Stomach smooth muscle (tissue), 2 donors: ENCODE data around the gene RPL22L1.
"Not testable (repeated sequence)": the region's sequence is repeated elsewhere in the genome, so short reads cannot be mapped to it uniquely, and the experiment has no call there.

Experiments used
- H3K27ac ChIP-seq: one replicate; pipeline ENCODE4 v1.7.0; 2013; ENCODE audit warnings: mild to moderate bottlenecking, low read length, inconsistent platforms
- H3K27me3 ChIP-seq, 2 donors: one replicate each; pipeline ENCODE4 v1.7.0; 2013; ENCODE audit warnings: low read length in 2 of 2; ENCODE audit not compliant: insufficient read depth in 2 of 2, control insufficient read depth in 1 of 2
- H3K36me3 ChIP-seq, 2 donors: one replicate each; pipeline ENCODE4 v1.7.0; 2013; ENCODE audit warnings: low read length in 2 of 2; ENCODE audit not compliant: control insufficient read depth in 2 of 2, insufficient read depth in 2 of 2
- H3K4me1 ChIP-seq: one replicate; pipeline ENCODE4 v1.7.0; 2013; ENCODE audit warnings: low read length; ENCODE audit not compliant: control insufficient read depth, insufficient read depth
- H3K4me3 ChIP-seq, 2 donors: one replicate each; pipeline ENCODE4 v1.7.0; 2013; ENCODE audit warnings: low read length in 2 of 2
- H3K9ac ChIP-seq, 2 donors: one replicate each; pipeline ENCODE4 v1.7.0; 2013; ENCODE audit warnings: low read length in 2 of 2, mild to moderate bottlenecking in 1 of 2
- H3K9me3 ChIP-seq, 2 donors: one replicate each; pipeline ENCODE4 v1.7.0; 2013; ENCODE audit warnings: low read length in 2 of 2; ENCODE audit not compliant: control insufficient read depth in 2 of 2
- donor health status: healthy.
- donor health status: Pancreatic carcinoma.

RPL22L1 gene

DNA sequence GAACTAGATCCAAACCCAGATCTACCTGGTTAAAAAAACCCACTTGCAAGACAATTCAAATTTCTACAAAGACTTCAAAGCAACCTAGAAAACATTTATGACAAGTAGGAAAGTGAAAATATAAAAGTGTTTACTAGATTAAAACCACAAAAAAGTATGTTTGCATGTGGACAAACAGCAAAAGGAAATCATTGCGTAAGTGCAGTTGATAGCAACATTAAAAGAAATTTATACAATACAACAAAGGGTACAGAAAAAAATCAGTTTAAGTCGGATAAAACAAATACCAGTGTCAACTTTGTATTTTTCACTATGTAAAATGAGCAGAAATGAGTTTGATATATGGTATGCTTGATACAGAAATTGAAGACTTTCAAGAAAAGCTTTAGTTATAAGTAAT is 35.9 kb upstream of the RPL22L1 start:
- Histone ChIP-seq H3K36me3 (no peaks in the 10 kb centered on the region), H3K27me3 (no peaks in the 10 kb centered on the region), H3K4me1 (peaks cover 6% of the 10 kb centered on the region), H3K9me3 (peaks cover 0 to 18% of the 10 kb centered on the region in 2 donors), H3K27ac (no peak overlapping the region), H3K9ac (no peak overlapping the region), H3K4me3 (no peak overlapping the region)

DNA sequence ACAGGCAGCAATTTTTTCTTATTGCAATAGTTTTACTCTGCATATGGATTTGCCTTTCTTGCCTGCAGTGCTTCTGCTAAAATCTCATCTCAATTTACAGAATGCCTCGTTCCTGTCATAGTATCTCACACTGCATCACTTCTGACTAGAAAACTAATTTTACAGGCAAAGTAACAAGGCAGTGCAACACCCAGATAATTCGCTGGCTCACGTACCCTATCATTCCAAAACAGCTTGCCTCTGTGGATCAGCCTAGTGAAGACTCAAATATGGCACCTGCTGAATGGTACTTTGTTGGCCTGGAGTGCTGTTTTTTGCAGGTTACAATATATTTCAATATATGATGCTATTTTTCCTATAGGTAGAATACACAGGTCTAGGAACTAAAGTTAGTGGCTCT is 33.1 kb upstream of the RPL22L1 start:
- no peak overlapping the region for H3K9ac ChIP-seq
- no peaks in the 10 kb centered on the region for H3K36me3 ChIP-seq
- H3K4me3 ChIP-seq, result no peak overlapping the region
- H3K27ac ChIP-seq, result no peak overlapping the region
- H3K4me1 ChIP-seq, result peaks cover 6% of the 10 kb centered on the region
- H3K9me3 ChIP-seq, result no peaks in the 10 kb centered on the region
- H3K27me3 ChIP-seq, result no peaks in the 10 kb centered on the region

DNA sequence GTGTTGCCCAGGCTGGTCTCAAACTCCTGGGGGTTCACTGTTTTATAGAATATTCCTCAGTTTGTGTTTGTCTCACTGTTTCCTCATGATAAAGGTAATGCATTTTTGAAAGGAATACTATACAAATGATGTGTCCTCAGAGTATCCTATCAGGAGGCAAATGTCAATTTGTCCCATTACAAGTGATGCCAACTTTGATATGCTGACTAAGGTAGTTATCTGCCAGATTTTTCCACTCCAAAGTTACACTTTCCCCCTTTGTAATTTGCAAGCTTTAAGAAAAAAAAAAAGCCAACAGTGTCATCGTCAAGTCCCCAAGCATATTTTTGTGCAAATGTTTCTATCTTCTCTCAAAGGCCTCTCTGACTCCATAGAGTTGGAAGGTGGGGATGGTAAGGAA is 29.5 kb upstream of the RPL22L1 start:
- H3K4me3 ChIP-seq, result no peak overlapping the region
- H3K9me3 ChIP-seq, result no peaks in the 10 kb centered on the region
- H3K27ac ChIP-seq, result no peak overlapping the region
- H3K4me1 ChIP-seq, result no peaks in the 10 kb centered on the region
- H3K27me3 ChIP-seq, result no peaks in the 10 kb centered on the region
- H3K9ac ChIP-seq, result no peak overlapping the region
- H3K36me3 ChIP-seq, result no peaks in the 10 kb centered on the region

DNA sequence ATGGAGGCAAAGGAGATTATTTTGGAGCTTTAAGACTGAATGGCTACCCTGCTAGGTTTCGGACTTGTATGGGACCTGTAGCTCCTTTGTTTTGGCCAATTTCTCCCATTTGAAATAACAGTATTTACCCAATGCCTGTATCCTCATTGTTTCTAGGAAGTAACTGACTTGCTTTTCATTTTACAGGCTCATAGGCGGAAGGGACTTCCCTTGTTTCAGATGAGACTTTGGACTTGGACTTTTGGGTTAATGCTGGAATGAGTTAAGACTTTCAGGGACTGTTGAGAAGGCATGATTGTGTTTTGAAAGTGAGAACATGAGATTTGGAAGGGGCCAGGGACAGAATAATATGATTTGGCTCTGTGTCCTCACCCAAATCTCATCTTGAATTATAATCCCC is 28.0 kb upstream of the RPL22L1 start:
- H3K9ac ChIP-seq, result no peak overlapping the region
- no peak overlapping the region for H3K4me3 ChIP-seq
- H3K9me3 ChIP-seq, result no peaks in the 10 kb centered on the region
- no peaks in the 10 kb centered on the region for H3K27me3 ChIP-seq
- no peak overlapping the region for H3K27ac ChIP-seq
- no peaks in the 10 kb centered on the region for H3K4me1 ChIP-seq
- no peaks in the 10 kb centered on the region for H3K36me3 ChIP-seq

DNA sequence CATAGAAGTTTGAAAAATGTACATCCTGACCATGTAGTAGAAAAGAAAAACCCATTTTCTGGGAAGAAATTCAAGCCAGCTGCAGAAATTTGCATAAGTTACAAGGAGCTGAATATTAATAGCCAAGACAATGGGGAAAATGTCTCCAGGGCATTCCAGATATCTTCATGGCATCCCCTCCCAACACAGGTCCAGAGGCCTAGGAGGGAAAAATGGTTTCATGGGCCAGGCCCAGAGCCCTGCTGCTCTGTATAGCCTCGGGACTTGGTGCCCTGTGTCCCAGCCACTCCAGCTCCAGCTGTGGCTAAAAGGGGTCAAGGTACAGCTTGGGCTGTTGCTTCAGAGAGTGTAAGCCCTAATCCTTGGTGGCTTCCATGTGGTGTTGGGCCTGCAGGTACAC is 27.2 kb upstream of the RPL22L1 start:
- not testable (repeated sequence) for H3K9me3 ChIP-seq, H3K9ac ChIP-seq, H3K36me3 ChIP-seq, H3K4me3 ChIP-seq, H3K27ac ChIP-seq, H3K4me1 ChIP-seq, H3K27me3 ChIP-seq

DNA sequence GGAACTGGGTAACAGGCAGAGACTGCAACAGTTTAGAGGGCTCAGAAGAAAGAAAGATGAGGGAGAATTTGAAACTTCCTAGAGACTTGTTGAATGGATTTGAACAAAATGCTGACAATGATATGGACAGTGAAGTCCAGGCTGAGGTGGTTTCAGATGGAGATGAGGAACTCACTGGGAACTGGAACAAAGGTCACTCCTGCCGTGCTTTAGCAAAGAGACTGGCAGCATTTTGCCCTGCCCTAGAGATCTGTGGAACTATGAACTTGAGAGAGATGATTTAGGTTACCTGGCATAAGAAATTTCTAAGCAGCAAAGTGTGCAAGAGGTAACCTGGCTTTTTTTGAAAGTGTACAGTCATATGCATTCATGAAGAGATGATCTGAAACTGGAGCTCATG is 26.8 kb upstream of the RPL22L1 start:
- no peak overlapping the region for H3K4me3 ChIP-seq
- H3K27ac ChIP-seq, result no peak overlapping the region
- H3K4me1 ChIP-seq, result no peaks in the 10 kb centered on the region
- H3K27me3 ChIP-seq, result no peaks in the 10 kb centered on the region
- no peaks in the 10 kb centered on the region for H3K9me3 ChIP-seq
- H3K9ac ChIP-seq, result no peak overlapping the region
- no peaks in the 10 kb centered on the region for H3K36me3 ChIP-seq

DNA sequence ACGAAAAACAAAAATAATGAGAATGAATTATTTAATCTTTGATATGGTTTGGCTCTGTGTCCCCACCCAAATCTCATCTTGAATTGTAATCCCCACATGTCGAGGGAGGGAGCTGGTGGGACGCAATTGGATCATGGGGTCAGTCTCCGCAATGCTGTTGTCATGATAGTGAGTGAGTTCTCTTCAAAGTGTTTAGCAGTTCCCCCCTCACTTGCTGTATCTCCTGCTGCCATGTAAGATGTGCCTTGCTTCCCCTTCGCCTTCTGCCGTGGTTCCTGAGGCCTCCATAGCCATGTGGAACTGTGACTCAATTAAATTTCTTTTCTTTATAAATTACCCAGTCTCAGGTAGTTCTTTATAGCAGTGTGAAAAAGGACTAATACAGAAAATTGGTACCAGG is 26.3 kb upstream of the RPL22L1 start:
- not testable (repeated sequence) for H3K36me3 ChIP-seq, H3K27me3 ChIP-seq, H3K9ac ChIP-seq, H3K27ac ChIP-seq, H3K9me3 ChIP-seq, H3K4me1 ChIP-seq, H3K4me3 ChIP-seq

DNA sequence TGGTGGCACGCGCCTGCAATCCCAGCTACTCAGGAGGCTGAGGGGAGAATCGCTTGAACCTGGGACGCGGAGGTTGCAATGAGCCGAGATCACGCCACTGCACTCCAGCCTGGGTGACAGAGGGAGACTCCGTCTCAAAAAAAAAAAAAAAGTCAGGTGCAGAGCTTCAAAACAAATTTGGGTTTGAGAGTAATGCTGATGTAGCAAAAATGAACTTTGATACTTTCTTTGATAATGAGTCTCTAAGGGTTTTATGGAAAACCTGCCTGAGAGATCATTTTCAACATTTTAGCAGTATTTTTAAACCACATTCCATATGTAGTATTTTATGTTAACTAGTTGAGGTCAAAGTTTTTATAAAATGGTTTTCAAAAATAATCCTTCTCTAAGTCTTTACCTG is 23.9 kb upstream of the RPL22L1 start:
- Histone ChIP-seq H3K9me3 (no peaks in the 10 kb centered on the region), H3K36me3 (no peaks in the 10 kb centered on the region), H3K27me3 (no peaks in the 10 kb centered on the region), H3K4me3 (no peak overlapping the region), H3K27ac (no peak overlapping the region), H3K4me1 (no peaks in the 10 kb centered on the region), H3K9ac (no peak overlapping the region)

DNA sequence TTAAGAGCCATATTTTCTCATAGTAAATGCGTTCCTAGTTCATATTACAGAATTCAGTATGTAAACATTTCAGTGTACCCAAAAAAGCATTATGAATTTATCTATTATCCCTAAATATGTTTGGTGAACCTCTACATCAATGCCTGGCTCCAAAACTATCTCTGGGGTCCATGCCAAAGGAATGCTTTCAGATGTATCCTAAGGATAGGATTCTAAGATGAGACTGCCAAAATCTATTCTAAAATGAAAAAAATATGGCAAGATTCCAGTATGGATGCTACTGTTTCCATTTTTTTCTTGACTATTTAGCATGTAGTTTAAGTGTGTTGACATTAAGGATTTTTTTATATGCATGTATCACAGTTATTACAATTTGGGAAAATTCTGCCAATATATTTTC is 19.6 kb upstream of the RPL22L1 start:
- no peaks in the 10 kb centered on the region for H3K4me1 ChIP-seq
- no peak overlapping the region for H3K9ac ChIP-seq
- no peaks in the 10 kb centered on the region for H3K36me3 ChIP-seq
- no peak overlapping the region for H3K4me3 ChIP-seq
- no peak overlapping the region for H3K27ac ChIP-seq
- no peaks in the 10 kb centered on the region for H3K9me3 ChIP-seq
- no peaks in the 10 kb centered on the region for H3K27me3 ChIP-seq

DNA sequence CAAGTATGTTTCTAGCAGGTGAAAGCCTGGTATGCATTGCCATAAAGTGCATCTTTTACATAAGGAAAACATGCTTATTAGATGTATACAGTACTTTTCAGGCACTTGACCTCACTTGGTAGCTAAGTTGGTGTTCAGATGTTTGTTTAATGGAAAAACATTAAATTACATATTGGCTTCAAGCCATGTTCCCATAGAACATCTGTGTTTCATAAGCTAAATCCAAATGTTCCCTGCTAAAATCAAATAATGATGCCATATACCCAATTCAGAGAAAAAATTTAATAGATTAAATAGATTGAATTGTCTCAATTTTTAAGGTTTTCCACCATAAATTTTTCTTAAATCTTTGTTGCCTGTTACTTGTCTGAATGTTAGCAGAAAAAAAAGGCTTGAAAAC is 19.1 kb upstream of the RPL22L1 start:
- no peak overlapping the region for H3K27ac ChIP-seq
- no peak overlapping the region for H3K4me3 ChIP-seq
- H3K27me3 ChIP-seq, result no peaks in the 10 kb centered on the region
- no peak overlapping the region for H3K9ac ChIP-seq
- H3K9me3 ChIP-seq, result no peaks in the 10 kb centered on the region
- H3K36me3 ChIP-seq, result no peaks in the 10 kb centered on the region
- no peaks in the 10 kb centered on the region for H3K4me1 ChIP-seq

DNA sequence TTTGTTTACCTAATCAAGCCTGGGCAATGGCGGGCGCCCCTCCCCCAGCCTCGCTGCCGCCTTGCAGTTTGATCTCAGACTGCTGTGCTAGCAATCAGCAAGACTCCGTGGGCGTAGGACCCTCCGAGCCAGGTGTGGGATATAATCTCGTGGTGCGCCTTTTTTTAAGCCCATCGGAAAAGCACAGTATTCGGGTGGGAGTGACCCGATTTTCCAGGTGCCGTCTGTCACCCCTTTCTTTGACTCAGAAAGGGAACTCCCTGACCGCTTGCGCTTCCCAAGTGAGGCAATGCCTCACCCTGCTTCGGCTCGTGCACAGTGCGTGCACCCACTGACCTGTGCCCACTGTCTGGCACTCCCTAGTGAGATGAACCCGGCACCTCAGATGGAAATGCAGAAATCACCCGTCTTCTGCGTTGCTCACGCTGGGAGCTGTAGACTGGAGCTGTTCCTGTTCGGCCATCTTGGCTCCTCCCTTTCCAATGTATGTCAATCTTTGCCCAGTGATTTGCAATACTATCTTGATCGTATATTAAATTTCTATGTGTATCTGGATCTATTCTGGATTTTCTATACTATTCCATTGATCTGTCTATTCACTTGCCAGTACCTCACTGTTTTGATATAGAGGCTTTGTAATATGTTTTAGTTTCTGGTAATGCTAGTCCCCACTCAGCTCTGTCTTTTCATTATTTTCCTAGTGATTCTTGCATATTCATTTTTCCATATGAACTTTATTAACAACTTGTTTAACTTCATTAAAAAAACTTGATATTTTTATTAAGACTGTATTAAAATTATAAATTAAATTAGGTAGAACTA is 14.3 kb upstream of the RPL22L1 start:
- not testable (repeated sequence) for H3K4me3 ChIP-seq, H3K27me3 ChIP-seq, H3K9ac ChIP-seq, H3K4me1 ChIP-seq, H3K9me3 ChIP-seq, H3K36me3 ChIP-seq, H3K27ac ChIP-seq
